ENCODE data around the gene RNF223.

DNA sequence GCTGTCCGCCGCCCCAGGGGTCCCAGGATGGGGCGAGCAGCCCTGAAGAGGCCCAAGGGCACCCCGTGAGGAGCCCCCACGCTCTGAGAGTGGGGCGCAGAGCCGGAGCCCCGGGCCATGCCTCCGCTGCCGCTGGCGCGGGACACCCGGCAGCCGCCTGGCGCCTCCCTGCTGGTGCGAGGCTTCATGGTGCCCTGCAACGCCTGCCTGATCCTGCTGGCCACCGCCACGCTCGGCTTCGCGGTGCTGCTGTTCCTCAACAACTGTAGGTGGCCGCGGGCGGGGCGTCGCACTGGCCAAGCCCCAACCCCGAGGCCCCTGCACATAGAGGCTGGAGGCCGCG, 39.7 kb downstream of the RNF223 start:
- TF ChIP-seq, protein P1, sequence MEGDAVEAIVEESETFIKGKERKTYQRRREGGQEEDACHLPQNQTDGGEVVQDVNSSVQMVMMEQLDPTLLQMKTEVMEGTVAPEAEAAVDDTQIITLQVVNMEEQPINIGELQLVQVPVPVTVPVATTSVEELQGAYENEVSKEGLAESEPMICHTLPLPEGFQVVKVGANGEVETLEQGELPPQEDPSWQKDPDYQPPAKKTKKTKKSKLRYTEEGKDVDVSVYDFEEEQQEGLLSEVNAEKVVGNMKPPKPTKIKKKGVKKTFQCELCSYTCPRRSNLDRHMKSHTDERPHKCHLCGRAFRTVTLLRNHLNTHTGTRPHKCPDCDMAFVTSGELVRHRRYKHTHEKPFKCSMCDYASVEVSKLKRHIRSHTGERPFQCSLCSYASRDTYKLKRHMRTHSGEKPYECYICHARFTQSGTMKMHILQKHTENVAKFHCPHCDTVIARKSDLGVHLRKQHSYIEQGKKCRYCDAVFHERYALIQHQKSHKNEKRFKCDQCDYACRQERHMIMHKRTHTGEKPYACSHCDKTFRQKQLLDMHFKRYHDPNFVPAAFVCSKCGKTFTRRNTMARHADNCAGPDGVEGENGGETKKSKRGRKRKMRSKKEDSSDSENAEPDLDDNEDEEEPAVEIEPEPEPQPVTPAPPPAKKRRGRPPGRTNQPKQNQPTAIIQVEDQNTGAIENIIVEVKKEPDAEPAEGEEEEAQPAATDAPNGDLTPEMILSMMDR (IDR thresholded peaks at IDR 0.05): no peak
- TF ChIP-seq POLR2A (IDR thresholded peaks at IDR 0.05): no peak
